ENCODE measurements around the gene KRTAP5-4.

DNA sequence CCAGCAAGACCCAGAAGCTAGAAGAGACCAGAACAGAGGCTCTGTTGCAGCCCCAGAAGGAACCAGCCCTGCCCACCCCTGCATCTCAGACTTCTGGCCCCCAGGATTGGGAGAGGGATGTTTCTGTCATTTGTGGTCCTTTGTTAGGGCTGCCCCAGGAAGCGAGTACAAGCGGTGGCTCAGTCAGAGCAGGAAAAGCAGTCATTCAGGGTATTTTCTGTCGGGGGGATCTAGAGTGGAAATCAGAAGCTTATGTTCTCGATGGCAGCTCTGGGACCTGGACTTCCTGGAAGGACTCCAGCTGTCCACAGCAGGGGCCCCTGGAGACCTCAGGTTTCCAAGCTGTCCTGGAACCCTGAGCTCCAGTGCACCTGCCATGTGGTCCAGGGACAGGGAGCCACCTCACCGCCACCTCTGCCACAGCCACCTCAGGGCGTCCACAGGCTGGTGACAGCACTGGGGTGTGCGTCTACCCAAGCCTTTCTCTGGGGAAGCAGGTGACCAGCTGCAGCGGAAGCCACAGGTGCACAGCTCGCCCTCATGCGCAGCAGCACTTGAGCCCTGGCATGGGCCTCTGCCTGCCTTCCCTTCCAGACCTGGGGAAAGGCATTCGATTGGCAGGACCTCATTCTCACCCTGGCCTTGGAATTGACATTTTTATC lies 10.2 kb upstream of the KRTAP5-4 start:
- TF ChIP-seq, protein P1, sequence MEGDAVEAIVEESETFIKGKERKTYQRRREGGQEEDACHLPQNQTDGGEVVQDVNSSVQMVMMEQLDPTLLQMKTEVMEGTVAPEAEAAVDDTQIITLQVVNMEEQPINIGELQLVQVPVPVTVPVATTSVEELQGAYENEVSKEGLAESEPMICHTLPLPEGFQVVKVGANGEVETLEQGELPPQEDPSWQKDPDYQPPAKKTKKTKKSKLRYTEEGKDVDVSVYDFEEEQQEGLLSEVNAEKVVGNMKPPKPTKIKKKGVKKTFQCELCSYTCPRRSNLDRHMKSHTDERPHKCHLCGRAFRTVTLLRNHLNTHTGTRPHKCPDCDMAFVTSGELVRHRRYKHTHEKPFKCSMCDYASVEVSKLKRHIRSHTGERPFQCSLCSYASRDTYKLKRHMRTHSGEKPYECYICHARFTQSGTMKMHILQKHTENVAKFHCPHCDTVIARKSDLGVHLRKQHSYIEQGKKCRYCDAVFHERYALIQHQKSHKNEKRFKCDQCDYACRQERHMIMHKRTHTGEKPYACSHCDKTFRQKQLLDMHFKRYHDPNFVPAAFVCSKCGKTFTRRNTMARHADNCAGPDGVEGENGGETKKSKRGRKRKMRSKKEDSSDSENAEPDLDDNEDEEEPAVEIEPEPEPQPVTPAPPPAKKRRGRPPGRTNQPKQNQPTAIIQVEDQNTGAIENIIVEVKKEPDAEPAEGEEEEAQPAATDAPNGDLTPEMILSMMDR (IDR thresholded peaks at IDR 0.05): no peak
- no peak for TF ChIP-seq POLR2A (IDR thresholded peaks at IDR 0.05)

All from esophagus squamous epithelium (tissue), 4 donors.